ENCODE data around the gene TBXAS1. TPM values are rescaled to one million over a fixed set of nuclear protein-coding genes. Genes with fewer than 3 reads are reported as not detected.

The TBXAS1 gene
- total and polyA plus RNA-seq, 2 of the 8 experiments (the other 6 are each of a cell fraction or from before 2014, with no cell fraction given) = 0.86 to 2.1 TPM

DNA sequence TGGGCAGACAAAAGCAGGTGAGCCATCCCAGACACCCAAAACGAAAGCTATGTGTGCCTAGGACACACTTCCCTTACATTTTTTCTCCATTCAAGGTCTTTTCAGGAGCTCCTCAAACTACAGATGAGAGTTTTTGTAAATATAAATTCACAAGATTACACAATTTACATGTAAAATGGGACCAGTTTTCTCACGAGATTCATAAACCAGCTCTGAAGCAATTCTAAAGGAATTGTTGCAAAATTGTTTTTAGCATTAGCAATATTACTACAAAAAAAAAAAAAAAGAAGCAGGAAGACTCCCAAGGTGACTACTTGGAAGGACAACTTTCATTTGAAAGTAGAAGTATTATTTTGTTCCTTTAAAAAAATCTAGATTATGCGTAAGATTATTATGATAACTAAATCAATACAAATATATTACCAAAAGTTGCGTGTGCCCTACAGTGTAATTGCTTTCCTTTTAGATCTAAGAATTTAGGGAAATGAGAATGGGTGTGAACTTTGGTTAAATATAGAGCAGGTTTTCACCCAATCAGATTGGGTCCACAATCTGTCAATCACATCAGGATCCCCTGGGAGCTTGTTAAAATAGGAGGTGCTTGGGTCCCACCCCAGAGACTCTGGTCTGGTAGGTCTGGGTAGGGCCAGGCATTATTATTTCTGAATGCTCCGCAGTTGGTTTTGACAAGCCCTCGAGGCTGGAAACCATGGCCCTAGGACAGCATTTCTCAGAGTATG is 72.2 kb downstream of the TBXAS1 start:
- TF ChIP-seq PHF8 (conservative IDR thresholded peaks at IDR 0.05; ENCODE audit: low read depth, low read length) (no peak), KDM4A (IDR thresholded peaks at IDR 0.05; ENCODE audit: low read depth, low read length, severe bottlenecking) (no peak), NRF1 (IDR thresholded peaks at IDR 0.05; ENCODE audit: low read depth, low read length) (no peak), RAD21 (IDR thresholded peaks at IDR 0.05 in 1 of 2, conservative IDR thresholded peaks at IDR 0.05 in 1 of 2; ENCODE audit: low read depth in 2 of 2, low read length in 2 of 2) (no peak), MAFK (IDR thresholded peaks at IDR 0.05; ENCODE audit: low read depth, low read length) (no peak), SAP30 (IDR thresholded peaks at IDR 0.05; ENCODE audit: insufficient read depth, insufficient replicate concordance, low read length) (no peak)
- no peak for DNase-seq (ENCODE audit: low read depth in 1 of 2, low spot score in 2 of 2)
- Histone ChIP-seq H2BK5ac (ENCODE audit: low read depth, low read length) (no peak overlapping the region), H4K91ac (replicated peaks; ENCODE audit: insufficient read length, low read length) (no peak overlapping the region), H2BK120ac (replicated peaks; ENCODE audit: low read depth, low read length) (no peak overlapping the region), H2BK20ac (ENCODE audit: low read length) (no peak overlapping the region), H2BK15ac (ENCODE audit: low read length) (no peak overlapping the region), H2AFZ (ENCODE audit: low read length) (no peak overlapping the region), H3K14ac (ENCODE audit: insufficient read length) (no peak overlapping the region), H3K4me2 (ENCODE audit: insufficient read depth in 1 of 2, low read depth in 2 of 2, low read length in 2 of 2) (no peak overlapping the region), H3K56ac (replicated peaks; ENCODE audit: insufficient read length, low read depth, low read length) (no peak overlapping the region), H2AK5ac (ENCODE audit: low read depth, low read length) (no peak overlapping the region), H3K36me3 (ENCODE audit: control insufficient read depth in 2 of 4, insufficient read depth in 4 of 4, low read length in 3 of 4) (no peaks in the 10 kb centered on the region), H3K4me1 (replicated peaks in 1 of 4; ENCODE audit: control insufficient read depth in 3 of 4, insufficient read depth in 4 of 4, low read length in 3 of 4) (no peaks in the 10 kb centered on the region), H4K5ac (ENCODE audit: insufficient read length, low read depth, low read length) (no peak overlapping the region), H3K27ac (ENCODE audit: low read depth, low read length) (no peak overlapping the region), H3K23me2 (ENCODE audit: low read depth, low read length) (no peaks in the 10 kb centered on the region), H3K9ac (replicated peaks in 1 of 4; ENCODE audit: extremely low read depth in 1 of 4, low read depth in 3 of 4, low read length in 3 of 4) (no peak overlapping the region), H3K27me3 (replicated peaks in 1 of 4; ENCODE audit: control insufficient read depth in 3 of 4, extremely low read depth in 1 of 4, insufficient read depth in 3 of 4, low read length in 3 of 4) (no peaks in the 10 kb centered on the region), H4K8ac (ENCODE audit: extremely low read depth, insufficient read depth, low read length) (no peak overlapping the region), H3K23ac (ENCODE audit: insufficient read length) (no peak overlapping the region), H2BK12ac (ENCODE audit: low read depth, low read length) (no peak overlapping the region), H3K9me3 (ENCODE audit: insufficient read depth in 2 of 2, low read depth in 1 of 2, low read length in 1 of 2) (no peaks in the 10 kb centered on the region), H3K79me1 (ENCODE audit: low read depth, low read length) (no peaks in the 10 kb centered on the region), H3K79me2 (ENCODE audit: control insufficient read depth in 1 of 2, insufficient read depth in 2 of 2, low read length in 2 of 2) (no peaks in the 10 kb centered on the region), H4K20me1 (replicated peaks in 1 of 2; ENCODE audit: control insufficient read depth in 1 of 2, insufficient read depth in 2 of 2, low read length in 2 of 2) (no peaks in the 10 kb centered on the region), H3K4me3 (ENCODE audit: extremely low read depth in 1 of 4, insufficient read depth in 2 of 4, low read depth in 3 of 4, low read length in 4 of 4) (no peak overlapping the region), H3K4ac (replicated peaks; ENCODE audit: insufficient read length, low read depth, low read length) (no peak overlapping the region), H3K18ac (ENCODE audit: extremely low read depth, low read length) (no peak overlapping the region)
- FAIRE-seq = no peak
- CTCF ChIA-PET (ENCODE audit: partially characterized antibody) = interaction anchor here (0.6 to 3.2 kb wide), 6 partner anchors 10 to 363 kb away, joined by 3 to 12 read pairs (median 4); no protein-coding TSS in a partner anchor
- WGBS, 2 experiments (ENCODE audit: extremely low coverage in 1 of 2, insufficient coverage in 1 of 2, insufficient read length in 1 of 2, insufficient replicate concordance in 2 of 2, low coverage in 1 of 2, low lambda C conversion rate in 2 of 2, missing lambda C conversion rate in 1 of 2) = 92% methylated on average over 6 of the region's 6 CpGs; no CpG with 5 or more reads in 1 of the 2 experiments
- POLR2A ChIA-PET (ENCODE audit: partially characterized antibody) = no interaction called here

Measured in H1 (cell line).